Measurements from ENCODE around the gene CACNA1C.

Gene CACNA1C

DNA sequence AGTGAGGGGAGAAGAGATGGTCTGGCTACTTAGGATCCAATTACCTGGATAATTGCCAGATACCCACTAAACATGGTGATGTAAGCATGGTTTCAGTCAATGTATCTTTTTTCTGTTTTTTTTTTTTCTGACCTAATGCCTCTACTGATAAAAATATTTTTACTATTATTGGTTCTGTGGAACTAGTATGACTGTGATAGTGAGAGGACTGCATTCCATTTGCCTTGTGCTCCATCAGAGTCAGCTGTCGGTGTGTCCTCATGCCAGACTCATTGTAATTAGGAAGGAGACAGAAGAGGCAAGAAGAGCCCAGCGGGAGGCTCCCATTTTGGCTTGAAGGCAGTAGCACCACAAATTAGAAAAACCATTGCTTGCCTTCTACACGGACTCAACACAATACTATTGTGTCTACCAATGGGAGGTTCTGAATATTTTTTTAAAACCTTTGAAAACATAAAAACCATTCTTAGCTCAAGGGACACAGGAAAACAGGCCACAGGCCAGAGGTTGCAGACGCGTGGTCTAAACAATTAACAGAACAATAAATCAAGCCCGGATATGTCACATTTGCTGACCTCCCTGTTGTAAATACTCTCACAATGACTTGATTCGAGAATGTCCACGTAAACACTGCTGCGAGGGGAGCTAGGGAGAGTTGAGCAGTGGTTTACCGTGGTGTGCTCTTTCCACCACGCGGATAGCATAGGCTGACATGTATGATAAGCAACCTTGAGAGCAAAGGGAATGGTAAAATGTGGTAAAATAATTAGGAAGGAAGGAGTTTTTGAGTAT lies 35.0 kb upstream of the CACNA1C start:
- H3K36me3 ChIP-seq (ENCODE audit: control insufficient read depth, insufficient read depth, low read length): no peaks in the 10 kb centered on the region
- H3K27ac ChIP-seq (ENCODE audit: low read depth, low read length): peak overlapping the region; percentile 53
- H3K4me1 ChIP-seq (ENCODE audit: control insufficient read depth, insufficient read depth, low read length): peaks cover 27% of the 10 kb centered on the region
- H3K9ac ChIP-seq (ENCODE audit: low read length): no peak overlapping the region
- no peaks in the 10 kb centered on the region for H3K27me3 ChIP-seq (ENCODE audit: control insufficient read depth, insufficient read depth, low read length)
- H3K4me3 ChIP-seq (ENCODE audit: low read length): no peak overlapping the region

- H3K36me3 ChIP-seq (ENCODE audit: control insufficient read depth, insufficient read depth, low read length): no peaks in the 10 kb centered on the region
- no peak overlapping the region for H3K9ac ChIP-seq (ENCODE audit: low read length)
- peak overlapping the region; percentile 53 for H3K27ac ChIP-seq (ENCODE audit: low read depth, low read length)
- H3K27me3 ChIP-seq (ENCODE audit: control insufficient read depth, insufficient read depth, low read length): no peaks in the 10 kb centered on the region
- H3K4me3 ChIP-seq (ENCODE audit: low read length): no peak overlapping the region
- peaks cover 24% of the 10 kb centered on the region for H3K4me1 ChIP-seq (ENCODE audit: control insufficient read depth, insufficient read depth, low read length)
Observed at GRCh38 chr12:2018391-2018790, 34.4 kb upstream of the CACNA1C start.

- peaks cover 19% of the 10 kb centered on the region for H3K4me1 ChIP-seq (ENCODE audit: control insufficient read depth, insufficient read depth, low read length)
- H3K27ac ChIP-seq (ENCODE audit: low read depth, low read length): no peak overlapping the region
- H3K27me3 ChIP-seq (ENCODE audit: control insufficient read depth, insufficient read depth, low read length): no peaks in the 10 kb centered on the region
- H3K4me3 ChIP-seq (ENCODE audit: low read length): no peak overlapping the region
- H3K9ac ChIP-seq (ENCODE audit: low read length): no peak overlapping the region
- no peaks in the 10 kb centered on the region for H3K36me3 ChIP-seq (ENCODE audit: control insufficient read depth, insufficient read depth, low read length)
Observed at GRCh38 chr12:2019126-2019525, 33.7 kb upstream of the CACNA1C start.

DNA sequence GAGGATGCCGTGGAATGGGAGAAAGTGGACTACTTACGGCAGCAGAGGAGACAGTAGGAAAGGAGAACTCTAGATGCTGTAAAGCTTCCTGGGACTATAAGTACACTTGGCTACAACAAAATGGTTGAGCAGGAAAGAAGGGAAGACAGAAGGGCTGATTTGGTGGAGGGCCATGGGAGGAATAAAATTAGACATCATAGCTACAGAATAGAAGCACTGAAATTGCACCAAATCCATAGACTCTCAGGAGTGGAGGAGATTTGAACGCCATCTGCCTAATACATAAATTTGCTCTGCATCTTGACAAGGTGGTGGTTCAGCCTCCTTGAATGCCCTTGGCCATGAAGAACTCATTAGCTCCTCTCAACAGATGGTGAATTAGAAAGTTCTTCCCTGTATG lies 32.3 kb upstream of the CACNA1C start:
- H3K27me3 ChIP-seq (ENCODE audit: control insufficient read depth, insufficient read depth, low read length): no peaks in the 10 kb centered on the region
- no peaks in the 10 kb centered on the region for H3K36me3 ChIP-seq (ENCODE audit: control insufficient read depth, insufficient read depth, low read length)
- H3K4me3 ChIP-seq (ENCODE audit: low read length): no peak overlapping the region
- no peak overlapping the region for H3K9ac ChIP-seq (ENCODE audit: low read length)
- no peak overlapping the region for H3K27ac ChIP-seq (ENCODE audit: low read depth, low read length)
- peaks cover 11% of the 10 kb centered on the region for H3K4me1 ChIP-seq (ENCODE audit: control insufficient read depth, insufficient read depth, low read length)

DNA sequence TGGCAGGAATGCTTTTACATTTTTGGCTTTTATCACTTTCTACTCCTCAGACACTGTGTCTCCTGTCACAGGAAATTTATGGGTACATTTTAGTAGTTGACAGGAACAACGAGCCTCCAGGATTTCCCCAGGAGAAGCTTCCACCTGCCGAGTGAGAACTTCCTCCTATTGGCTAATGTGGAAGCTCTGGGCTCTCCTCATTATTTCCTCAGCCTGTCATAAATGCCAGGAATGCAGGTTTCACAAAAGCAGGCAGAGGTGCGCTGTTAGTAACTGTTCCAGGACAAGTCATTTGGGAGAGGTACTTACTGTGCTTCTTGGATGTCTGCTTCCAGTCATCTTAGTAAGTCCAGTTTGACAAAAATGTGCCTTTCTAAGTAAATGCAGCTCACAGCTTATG lies 29.4 kb upstream of the CACNA1C start:
- H3K27ac ChIP-seq (ENCODE audit: low read depth, low read length): no peak overlapping the region
- no peaks in the 10 kb centered on the region for H3K36me3 ChIP-seq (ENCODE audit: control insufficient read depth, insufficient read depth, low read length)
- no peak overlapping the region for H3K9ac ChIP-seq (ENCODE audit: low read length)
- peaks cover 24% of the 10 kb centered on the region for H3K4me1 ChIP-seq (ENCODE audit: control insufficient read depth, insufficient read depth, low read length)
- H3K4me3 ChIP-seq (ENCODE audit: low read length): no peak overlapping the region
- no peaks in the 10 kb centered on the region for H3K27me3 ChIP-seq (ENCODE audit: control insufficient read depth, insufficient read depth, low read length)

DNA sequence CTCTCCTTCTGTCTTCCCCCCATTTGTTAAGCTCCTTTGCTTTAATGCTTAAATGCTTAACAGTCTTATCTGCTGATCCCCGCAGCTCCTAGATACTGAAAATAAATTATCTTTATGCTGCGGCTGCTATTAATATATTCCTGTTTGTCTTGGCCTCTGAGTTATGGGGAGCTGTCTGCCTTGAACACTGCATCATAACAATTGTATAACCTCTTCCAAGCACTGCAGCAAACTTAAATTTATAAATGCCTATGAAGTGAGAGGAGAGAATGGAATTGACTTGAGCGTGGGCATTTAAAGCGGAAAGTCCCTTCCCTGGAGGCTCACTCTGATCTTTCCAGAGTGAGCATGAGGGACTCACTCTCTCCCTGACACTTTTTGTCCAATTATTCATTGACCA lies 25.4 kb upstream of the CACNA1C start:
- Histone ChIP-seq H3K4me1 (ENCODE audit: control insufficient read depth, insufficient read depth, low read length) (peaks cover 46% of the 10 kb centered on the region), H3K9ac (ENCODE audit: low read length) (no peak overlapping the region), H3K4me3 (ENCODE audit: low read length) (no peak overlapping the region), H3K27ac (ENCODE audit: low read depth, low read length) (peak overlapping the region; percentile 93), H3K27me3 (ENCODE audit: control insufficient read depth, insufficient read depth, low read length) (no peaks in the 10 kb centered on the region), H3K36me3 (ENCODE audit: control insufficient read depth, insufficient read depth, low read length) (no peaks in the 10 kb centered on the region)

DNA sequence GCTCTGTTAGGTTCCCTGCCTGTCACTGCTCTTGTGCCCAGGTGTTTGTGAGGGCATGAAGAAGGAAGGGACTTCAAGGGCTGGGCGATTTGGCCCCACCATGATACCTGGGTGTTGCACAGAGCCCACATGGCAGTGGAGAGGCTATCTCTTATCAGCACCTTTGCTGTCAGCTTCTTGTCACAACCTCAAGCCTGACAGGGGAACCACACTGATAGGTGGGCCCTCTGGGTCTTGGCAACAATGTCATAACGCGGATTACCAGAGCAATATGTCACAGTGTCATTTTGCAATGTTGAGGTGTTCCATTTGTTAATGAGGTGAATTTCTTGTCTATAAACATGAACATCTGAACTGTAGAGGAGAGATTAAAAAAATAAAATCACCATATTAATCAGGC lies 22.9 kb upstream of the CACNA1C start:
- Histone ChIP-seq H3K36me3 (ENCODE audit: control insufficient read depth, insufficient read depth, low read length) (no peaks in the 10 kb centered on the region), H3K9ac (ENCODE audit: low read length) (no peak overlapping the region), H3K4me1 (ENCODE audit: control insufficient read depth, insufficient read depth, low read length) (peaks cover 57% of the 10 kb centered on the region), H3K27ac (ENCODE audit: low read depth, low read length) (peak overlapping the region; percentile 93), H3K4me3 (ENCODE audit: low read length) (no peak overlapping the region), H3K27me3 (ENCODE audit: control insufficient read depth, insufficient read depth, low read length) (no peaks in the 10 kb centered on the region)

DNA sequence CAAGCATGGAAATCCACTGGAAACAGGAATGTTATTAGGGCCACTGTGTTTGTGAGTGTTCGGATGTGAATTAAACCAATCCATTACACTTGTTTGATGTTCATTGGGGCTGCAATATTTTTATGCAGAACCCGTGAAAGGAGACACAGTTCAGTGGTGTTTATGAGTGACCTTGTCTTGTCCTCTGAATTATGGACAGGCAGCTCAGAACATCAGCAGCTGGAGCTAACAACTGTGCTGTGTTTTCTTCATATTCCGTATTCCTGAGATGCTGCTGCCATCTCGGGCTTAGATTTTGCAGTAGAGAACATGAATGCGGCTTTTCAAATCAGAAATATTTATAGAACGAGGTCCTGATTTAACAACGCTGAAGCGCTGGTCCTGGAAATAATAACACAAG lies 20.3 kb upstream of the CACNA1C start:
- no peak overlapping the region for H3K9ac ChIP-seq (ENCODE audit: low read length)
- H3K36me3 ChIP-seq (ENCODE audit: control insufficient read depth, insufficient read depth, low read length): no peaks in the 10 kb centered on the region
- H3K4me1 ChIP-seq (ENCODE audit: control insufficient read depth, insufficient read depth, low read length): peaks cover 49% of the 10 kb centered on the region
- H3K27ac ChIP-seq (ENCODE audit: low read depth, low read length): peak overlapping the region; percentile 68
- no peaks in the 10 kb centered on the region for H3K27me3 ChIP-seq (ENCODE audit: control insufficient read depth, insufficient read depth, low read length)
- no peak overlapping the region for H3K4me3 ChIP-seq (ENCODE audit: low read length)

- peak overlapping the region; percentile 49 for H3K4me3 ChIP-seq (ENCODE audit: low read length)
- peaks cover 30% of the 10 kb centered on the region for H3K4me1 ChIP-seq (ENCODE audit: control insufficient read depth, insufficient read depth, low read length)
- no peaks in the 10 kb centered on the region for H3K27me3 ChIP-seq (ENCODE audit: control insufficient read depth, insufficient read depth, low read length)
- peak overlapping the region; percentile 58 for H3K27ac ChIP-seq (ENCODE audit: low read depth, low read length)
- no peaks in the 10 kb centered on the region for H3K36me3 ChIP-seq (ENCODE audit: control insufficient read depth, insufficient read depth, low read length)
- H3K9ac ChIP-seq (ENCODE audit: low read length): no peak overlapping the region
Observed at GRCh38 chr12:2034633-2035430, 18.0 kb upstream of the CACNA1C start.

DNA sequence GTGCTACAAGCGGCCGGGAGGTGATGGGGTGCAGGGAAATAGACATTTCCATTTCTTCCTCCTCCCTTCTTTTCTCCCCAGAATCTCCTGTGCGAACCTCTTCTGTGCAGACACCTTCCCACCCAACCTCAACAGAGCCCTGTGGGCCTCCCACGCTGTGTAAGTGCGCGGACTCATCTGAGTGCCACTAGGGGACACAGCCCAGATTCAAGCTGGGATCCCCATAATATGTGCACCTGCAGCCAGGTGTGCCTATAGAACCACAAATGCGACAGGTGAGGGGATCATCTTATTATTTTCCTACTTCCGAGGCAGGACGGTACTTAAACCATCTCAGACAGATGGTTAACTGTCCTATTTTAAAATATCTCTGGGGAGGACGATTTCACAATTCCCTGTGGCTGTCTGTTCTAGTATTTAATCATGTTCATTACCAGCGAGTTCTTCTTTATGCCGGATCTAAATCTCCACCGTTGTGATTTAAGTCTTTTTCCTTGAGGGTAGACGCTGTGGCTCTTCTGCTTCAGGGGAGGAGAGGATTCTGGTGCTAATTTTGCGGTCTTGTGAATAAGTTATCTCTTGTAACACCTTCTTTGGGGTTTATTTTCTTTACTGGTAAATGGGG lies 17.2 kb upstream of the CACNA1C start:
- Histone ChIP-seq H3K27me3 (ENCODE audit: control insufficient read depth, insufficient read depth, low read length) (no peaks in the 10 kb centered on the region), H3K9ac (ENCODE audit: low read length) (no peak overlapping the region), H3K36me3 (ENCODE audit: control insufficient read depth, insufficient read depth, low read length) (no peaks in the 10 kb centered on the region), H3K4me1 (ENCODE audit: control insufficient read depth, insufficient read depth, low read length) (peaks cover 29% of the 10 kb centered on the region), H3K4me3 (ENCODE audit: low read length) (peak overlapping the region; percentile 49), H3K27ac (ENCODE audit: low read depth, low read length) (peak overlapping the region; percentile 27)

GRCh38 chr12:2039034-2039433 lies 13.8 kb upstream of the CACNA1C start:
- Histone ChIP-seq H3K4me1 (ENCODE audit: control insufficient read depth, insufficient read depth, low read length) (peaks cover 12% of the 10 kb centered on the region), H3K27me3 (ENCODE audit: control insufficient read depth, insufficient read depth, low read length) (no peaks in the 10 kb centered on the region), H3K9ac (ENCODE audit: low read length) (no peak overlapping the region), H3K36me3 (ENCODE audit: control insufficient read depth, insufficient read depth, low read length) (no peaks in the 10 kb centered on the region), H3K27ac (ENCODE audit: low read depth, low read length) (no peak overlapping the region), H3K4me3 (ENCODE audit: low read length) (no peak overlapping the region)

- Histone ChIP-seq H3K4me3 (ENCODE audit: low read length) (no peak overlapping the region), H3K36me3 (ENCODE audit: control insufficient read depth, insufficient read depth, low read length) (no peaks in the 10 kb centered on the region), H3K27ac (ENCODE audit: low read depth, low read length) (no peak overlapping the region), H3K27me3 (ENCODE audit: control insufficient read depth, insufficient read depth, low read length) (no peaks in the 10 kb centered on the region), H3K9ac (ENCODE audit: low read length) (no peak overlapping the region), H3K4me1 (ENCODE audit: control insufficient read depth, insufficient read depth, low read length) (no peaks in the 10 kb centered on the region)
Observed at GRCh38 chr12:2043054-2043453, 9.7 kb upstream of the CACNA1C start.
